Epithelial cell of proximal tubule (primary cell): Measurements from ENCODE around the gene GOLT1A. TPM values are rescaled to one million over a fixed set of nuclear protein-coding genes. Genes with fewer than 3 reads are reported as not detected.

Source experiments
- DNase-seq: peaks from one replicate; pipeline ENCODE4 v3.0.0-alpha.2; 2011; ENCODE audit warnings: low read depth
- H3K4me3 ChIP-seq: 2 replicates; pipeline ENCODE4 v1.5.1; 2011; ENCODE audit warnings: low read depth, mild to moderate bottlenecking, low read length
- CTCF ChIP-seq: conservative IDR thresholded peaks from 2 replicates; pipeline ENCODE4 v1.5.1; 2012; ENCODE audit warnings: low read depth, mild to moderate bottlenecking, low read length
- total RNA-seq: library from RNA; depleted of rRNA; stranded (reverse); fragments of >200 nt; gene quantifications from 2 replicates; pipeline ENCODE4 v1.2.3, GENCODE V29; 2015

The GOLT1A gene
- total RNA-seq, 1 donor from 2014 or later, result 1.7 TPM

- no peak for TF ChIP-seq CTCF
- no peak for DNase-seq
- H3K4me3 ChIP-seq, result no peak overlapping the region
Measured at GRCh38 chr1:204161609-204162493, 51.9 kb downstream of the GOLT1A start.

- no peak for DNase-seq
- H3K4me3 ChIP-seq, result no peak overlapping the region
- no peak for TF ChIP-seq CTCF
Measured at GRCh38 chr1:204157962-204158361, 55.8 kb downstream of the GOLT1A start.

GRCh38 chr1:204155881-204156280 is 57.9 kb downstream of the GOLT1A start:
- H3K4me3 ChIP-seq, result no peak overlapping the region
- no peak for TF ChIP-seq CTCF
- no peak for DNase-seq

- DNase-seq, result no peak
- TF ChIP-seq CTCF, result no peak
- H3K4me3 ChIP-seq, result no peak overlapping the region
Measured at GRCh38 chr1:204154568-204155255, 59.1 kb downstream of the GOLT1A start.

GRCh38 chr1:204153667-204154066 is 60.1 kb downstream of the GOLT1A start:
- DNase-seq, result no peak
- no peak for TF ChIP-seq CTCF
- H3K4me3 ChIP-seq, result no peak overlapping the region

- DNase-seq, result no peak
- TF ChIP-seq CTCF, result no peak
- H3K4me3 ChIP-seq, result peak overlapping the region; percentile 64
Measured at GRCh38 chr1:204152310-204153044, 61.3 kb downstream of the GOLT1A start.
